NCI-H69 (cell line): ENCODE measurements around the gene RNASEH2C.
"Not testable (repeated sequence)": the region's sequence is repeated elsewhere in the genome, so short reads cannot be mapped to it uniquely, and the experiment has no call there.

Experiments used
- DNase-seq: peaks from one replicate; lab custom pipeline; 2025; lab: John Stamatoyannopoulos, UW

Gene RNASEH2C

GRCh38 chr11:65716774-65717405, 3.7 kb downstream of the RNASEH2C start:
- no peak for DNase-seq

- DNase-seq, result no peak
Measured at GRCh38 chr11:65716302-65716701, 4.3 kb downstream of the RNASEH2C start.

- no peak for DNase-seq
Measured at GRCh38 chr11:65714433-65714832, 6.2 kb downstream of the RNASEH2C start.

GRCh38 chr11:65713212-65713969, 7.2 kb downstream of the RNASEH2C start:
- no peak for DNase-seq

GRCh38 chr11:65712633-65713076, 7.9 kb downstream of the RNASEH2C start:
- no peak for DNase-seq

- peak; percentile 99 for DNase-seq
Measured at GRCh38 chr11:65711785-65712632, 8.6 kb downstream of the RNASEH2C start, which contains the start of gene KAT5. TSS of gene KAT5 (plus strand) at chr11:65712252. CDS start at chr11:65712268, 16 bp downstream.

GRCh38 chr11:65710421-65710820, 10.2 kb downstream of the RNASEH2C start:
- no peak for DNase-seq

GRCh38 chr11:65709661-65710060, 10.9 kb downstream of the RNASEH2C start:
- no peak for DNase-seq

- DNase-seq, result no peak
Measured at GRCh38 chr11:65708451-65708850, 12.1 kb downstream of the RNASEH2C start.

GRCh38 chr11:65707002-65707401, 13.6 kb downstream of the RNASEH2C start:
- DNase-seq, result not testable (repeated sequence)

- peak; percentile 90 for DNase-seq
Measured at GRCh38 chr11:65706303-65706763, 14.3 kb downstream of the RNASEH2C start.

GRCh38 chr11:65703846-65704245, 16.8 kb downstream of the RNASEH2C start:
- no peak for DNase-seq

- DNase-seq, result no peak
Measured at GRCh38 chr11:65701686-65702085, 18.9 kb downstream of the RNASEH2C start.

GRCh38 chr11:65700399-65700798, 20.2 kb downstream of the RNASEH2C start:
- peak; percentile 96 for DNase-seq

GRCh38 chr11:65699306-65699705, 21.3 kb downstream of the RNASEH2C start:
- DNase-seq, result no peak

GRCh38 chr11:65698205-65698604, 22.4 kb downstream of the RNASEH2C start:
- DNase-seq, result no peak

- no peak for DNase-seq
Measured at GRCh38 chr11:65696802-65697552, 23.6 kb downstream of the RNASEH2C start.

- DNase-seq, result peak; percentile 99
Measured at GRCh38 chr11:65695459-65696241, 24.9 kb downstream of the RNASEH2C start.

- no peak for DNase-seq
Measured at GRCh38 chr11:65692367-65692766, 28.2 kb downstream of the RNASEH2C start.

- not testable (repeated sequence) for DNase-seq
Measured at GRCh38 chr11:65691847-65692246, 28.8 kb downstream of the RNASEH2C start.

- no peak for DNase-seq
Measured at GRCh38 chr11:65685981-65686380, 34.6 kb downstream of the RNASEH2C start.
